HG02623 (cell line): ENCODE results near the gene ITGB3BP.
"Not testable (repeated sequence)": the region's sequence is repeated elsewhere in the genome, so short reads cannot be mapped to it uniquely, and the experiment has no call there.

ENCODE experiments used
- ATAC-seq: cut with Tn5 transposase; IDR thresholded peaks from one replicate; pipeline ENCODE4 v1.9.1; 2021; ENCODE audit warnings: moderate library complexity; ENCODE audit not compliant: unreplicated experiment

The ITGB3BP gene

GRCh38 chr1:63509718-63510117 lies 13.3 kb downstream of the ITGB3BP start:
- ATAC-seq: no peak

- no peak for ATAC-seq
Observed at GRCh38 chr1:63506782-63507181, 16.2 kb downstream of the ITGB3BP start.

GRCh38 chr1:63501256-63501655 lies 21.8 kb downstream of the ITGB3BP start:
- no peak for ATAC-seq

- ATAC-seq: no peak
Observed at GRCh38 chr1:63498106-63498505, 24.9 kb downstream of the ITGB3BP start.

GRCh38 chr1:63497577-63497976 lies 25.4 kb downstream of the ITGB3BP start:
- no peak for ATAC-seq

GRCh38 chr1:63487336-63488065 lies 35.5 kb downstream of the ITGB3BP start:
- no peak for ATAC-seq

GRCh38 chr1:63486629-63487028 lies 36.4 kb downstream of the ITGB3BP start:
- no peak for ATAC-seq

- ATAC-seq: no peak
Observed at GRCh38 chr1:63480057-63480456, 43.0 kb downstream of the ITGB3BP start.

- ATAC-seq: no peak
Observed at GRCh38 chr1:63475761-63476160, 47.3 kb downstream of the ITGB3BP start.

- not testable (repeated sequence) for ATAC-seq
Observed at GRCh38 chr1:63468683-63469082, 54.3 kb downstream of the ITGB3BP start.

GRCh38 chr1:63466759-63467158 lies 56.3 kb downstream of the ITGB3BP start:
- no peak for ATAC-seq

- ATAC-seq: no peak
Observed at GRCh38 chr1:63466181-63466580, 56.8 kb downstream of the ITGB3BP start.

GRCh38 chr1:63463248-63463647 lies 59.8 kb downstream of the ITGB3BP start:
- ATAC-seq: no peak

GRCh38 chr1:63461661-63462230 lies 61.3 kb downstream of the ITGB3BP start:
- no peak for ATAC-seq

GRCh38 chr1:63458750-63459149 lies 64.3 kb downstream of the ITGB3BP start:
- ATAC-seq: no peak

GRCh38 chr1:63454269-63454668 lies 68.8 kb downstream of the ITGB3BP start:
- no peak for ATAC-seq

- ATAC-seq: no peak
Observed at GRCh38 chr1:63453232-63453631, 69.8 kb downstream of the ITGB3BP start.

GRCh38 chr1:63450416-63450815 lies 72.6 kb downstream of the ITGB3BP start:
- ATAC-seq: no peak

- no peak for ATAC-seq
Observed at GRCh38 chr1:63448731-63449246, 74.2 kb downstream of the ITGB3BP start.

- no peak for ATAC-seq
Observed at GRCh38 chr1:63442141-63442475, 80.9 kb downstream of the ITGB3BP start.

GRCh38 chr1:63435161-63435560 lies 87.9 kb downstream of the ITGB3BP start:
- no peak for ATAC-seq

GRCh38 chr1:63429281-63429680 lies 93.7 kb downstream of the ITGB3BP start:
- ATAC-seq: no peak

GRCh38 chr1:63428815-63429214 lies 94.2 kb downstream of the ITGB3BP start:
- ATAC-seq: no peak
